Keratinocyte (primary cell): ENCODE measurements around the gene RNF112. TPM values are rescaled to one million over a fixed set of nuclear protein-coding genes. Genes with fewer than 3 reads are reported as not detected.
A peak's percentile ranks its signal among the peaks of the same experiment; 100 is the strongest.

ENCODE experiments used
- DNase-seq: peaks from one replicate; pipeline ENCODE4 v3.0.0-alpha.2; 2011; ENCODE audit warnings: low read depth, missing footprints, low spot score
- FAIRE-seq: peaks from 2 replicates; lab custom pipeline; 2011; peaks lifted over from hg19 to GRCh38; lab: Jason Lieb, UNC
- H2AFZ ChIP-seq: 2 replicates; pipeline ENCODE4 v1.6.0; 2012; ENCODE audit warnings: low read length, control low read depth, inconsistent platforms; ENCODE audit not compliant: control insufficient read depth
- H3K27ac ChIP-seq: 2 replicates; pipeline ENCODE4 v1.5.1; 2011; ENCODE audit warnings: low read length; ENCODE audit not compliant: control insufficient read depth, insufficient read depth
- H3K27me3 ChIP-seq: 3 replicates; pipeline ENCODE4 v1.6.0; 2011; ENCODE audit warnings: low read length; ENCODE audit not compliant: control insufficient read depth, insufficient read depth; ENCODE audit errors: extremely low read depth
- H3K36me3 ChIP-seq, 2 experiments: 2 replicates in 1 of 2; 3 replicates in 1 of 2; pipeline ENCODE4 v1.5.1; 2011; ENCODE audit warnings: low read length in 2 of 2, mild to moderate bottlenecking in 1 of 2; ENCODE audit not compliant: control insufficient read depth in 2 of 2, insufficient read depth in 2 of 2; ENCODE audit errors: extremely low read depth in 1 of 2
- H3K4me1 ChIP-seq: 3 replicates; pipeline ENCODE4 v1.5.1; 2011; ENCODE audit warnings: low read length; ENCODE audit not compliant: control insufficient read depth, insufficient read depth; ENCODE audit errors: extremely low read depth
- H3K4me2 ChIP-seq: 3 replicates; pipeline ENCODE4 v1.6.0; 2011; ENCODE audit warnings: low read depth, low read length; ENCODE audit not compliant: control insufficient read depth, insufficient read depth; ENCODE audit errors: extremely low read depth
- H3K4me3 ChIP-seq, 3 experiments: fragments of 200-600 bp in 1 of 3; sonication (generic) in 1 of 3; 2 replicates in 2 of 3; 3 replicates in 1 of 3; pipeline ENCODE4 v1.5.1; 2011 to 2016; ENCODE audit warnings: low read length in 3 of 3, mild to moderate bottlenecking in 3 of 3, control low read depth in 2 of 3, inconsistent platforms in 1 of 3, low read depth in 1 of 3, mixed read lengths in 1 of 3, mixed run types in 1 of 3, moderate library complexity in 1 of 3; ENCODE audit not compliant: control insufficient read depth in 2 of 3, insufficient read depth in 2 of 3; ENCODE audit errors: extremely low read depth in 1 of 3
- H3K79me2 ChIP-seq: 2 replicates; pipeline ENCODE4 v1.6.0; 2012; ENCODE audit warnings: low read length; ENCODE audit not compliant: control insufficient read depth, insufficient read depth
- H3K9ac ChIP-seq: 3 replicates; pipeline ENCODE4 v1.6.0; 2011; ENCODE audit warnings: low read length; ENCODE audit not compliant: control insufficient read depth, insufficient read depth; ENCODE audit errors: extremely low read depth
- H3K9me1 ChIP-seq: 3 replicates; pipeline ENCODE4 v1.6.0; 2011; ENCODE audit warnings: low read length; ENCODE audit not compliant: control insufficient read depth, insufficient read depth; ENCODE audit errors: extremely low read depth
- H3K9me3 ChIP-seq: 2 replicates; pipeline ENCODE4 v1.5.1; 2012; ENCODE audit warnings: low read depth, low read length; ENCODE audit not compliant: control insufficient read depth
- H4K20me1 ChIP-seq: 3 replicates; pipeline ENCODE4 v1.6.0; 2011; ENCODE audit warnings: low read length; ENCODE audit not compliant: control insufficient read depth, insufficient read depth; ENCODE audit errors: extremely low read depth
- CTCF ChIP-seq, 3 experiments: IDR thresholded peaks in 1 of 3; conservative IDR thresholded peaks in 1 of 3; optimal IDR thresholded peaks in 1 of 3; 2 replicates in 2 of 3; 3 replicates in 1 of 3; pipeline versions ENCODE3 to v1.5.1; 2011; ENCODE audit warnings: low read length in 3 of 3, mild to moderate bottlenecking in 3 of 3, moderate library complexity in 2 of 3, control low read depth in 1 of 3, inconsistent platforms in 1 of 3; ENCODE audit not compliant: insufficient read depth in 2 of 3; ENCODE audit errors: extremely low read depth in 1 of 3
- EZH2 ChIP-seq: IDR thresholded peaks from one replicate; pipeline ENCODE4 v1.6.1; 2012; ENCODE audit warnings: inconsistent platforms, mild to moderate bottlenecking, low read length, moderate library complexity
- dilution Hi-C: fragments of 300-500 bp; cut with MboI; formaldehyde crosslinking; loops from one replicate; pipeline ENCODE4 v1.7.0; 2020; ENCODE audit warnings: low sequenced_read_pairs; ENCODE audit not compliant: extremely low pct_ligation_motif_present
- polyA plus RNA-seq, 5 experiments: library from polyadenylated mRNA; depleted of rRNA in 3 of 5; stranded (reverse) in 3 of 5; stranded (forward) in 1 of 5; unstranded in 1 of 5; fragments of >200 nt; gene quantifications; 1 replicate in 1 of 5; 2 replicates in 3 of 5; 3 replicates in 1 of 5; pipeline versions ENCODE4 v1.2.1 to v1.2.3, GENCODE V29; 2011 to 2012; ENCODE audit warnings: missing spikeins in 2 of 5, low read depth in 1 of 5, low replicate concordance in 1 of 5

The RNF112 gene
- polyA plus RNA-seq, 1 donor (not counting 4 experiments of a cell fraction or from before 2014, with no cell fraction given) = 0.05 TPM

- Histone ChIP-seq H3K9ac (peak within 1 kb of the TSS; percentile 94), H3K4me3 (peak within 1 kb of the TSS; percentile 88 to 90 (median 89)), H3K36me3 (peaks cover 25 to 33% of the 10 kb centered on the region in 2 experiments), H3K27me3 (no peaks in the 10 kb centered on the region), H3K27ac (peak within 1 kb of the TSS; percentile 94), H3K9me3 (no peaks in the 10 kb centered on the region), H3K4me2 (peak within 1 kb of the TSS; percentile 88), H3K4me1 (peaks cover 11% of the 10 kb centered on the region), H4K20me1 (no peaks in the 10 kb centered on the region), H3K9me1 (peaks cover 3% of the 10 kb centered on the region), H2AFZ (peak within 1 kb of the TSS; percentile 93), H3K79me2 (peaks cover 21% of the 10 kb centered on the region)
- TF ChIP-seq CTCF (optimal IDR thresholded peaks at IDR 0.05 in 1 of 3, IDR thresholded peaks at IDR 0.05 in 1 of 3, conservative IDR thresholded peaks at IDR 0.05 in 1 of 3; ENCODE audit: extremely low read depth in 1 of 3, insufficient read depth in 2 of 3, low read length in 3 of 3) (no peak), EZH2 (no peak)
- DNase-seq = no peak
- FAIRE-seq = no peak
- dilution Hi-C loops = no loop called here
Measured at GRCh38 chr17:19378416-19379360, 32.3 kb upstream of the RNF112 start, which contains the start of gene MAPK7. TSS of gene MAPK7 (plus strand) at chr17:19378498. CDS start at chr17:19378901, 403 bp downstream.

- dilution Hi-C loops = no loop called here
- Histone ChIP-seq H4K20me1 (no peaks in the 10 kb centered on the region), H3K36me3 (peaks cover 25 to 33% of the 10 kb centered on the region in 2 experiments), H3K4me3 (peak overlapping the region; percentile 88 to 90 (median 88)), H3K27me3 (no peaks in the 10 kb centered on the region), H3K79me2 (peaks cover 21% of the 10 kb centered on the region), H3K9me3 (no peaks in the 10 kb centered on the region), H3K4me2 (peak overlapping the region; percentile 88), H3K9me1 (peaks cover 3% of the 10 kb centered on the region), H3K9ac (peak overlapping the region; percentile 94), H3K4me1 (peaks cover 14% of the 10 kb centered on the region), H2AFZ (no peak overlapping the region), H3K27ac (peak overlapping the region; percentile 8)
- FAIRE-seq = no peak
- DNase-seq = no peak
- TF ChIP-seq CTCF (optimal IDR thresholded peaks at IDR 0.05 in 1 of 3, IDR thresholded peaks at IDR 0.05 in 1 of 3, conservative IDR thresholded peaks at IDR 0.05 in 1 of 3; ENCODE audit: extremely low read depth in 1 of 3, insufficient read depth in 2 of 3, low read length in 3 of 3) (no peak), EZH2 (no peak)
Measured at GRCh38 chr17:19379361-19380065, 31.5 kb upstream of the RNF112 start.
